Endometrium (tissue), 2 donors: ENCODE measurements around the gene GNAS-AS1.

Experiments used
- FAIRE-seq: peaks from 2 replicates; lab custom pipeline; 2012; peaks lifted over from hg19 to GRCh38; lab: Jason Lieb, UNC
- donor health status: control.
- donor health status: control.

The GNAS-AS1 gene

GRCh38 chr20:58808271-58809046 lies 42.2 kb downstream of the GNAS-AS1 start:
- no peak for FAIRE-seq

DNA sequence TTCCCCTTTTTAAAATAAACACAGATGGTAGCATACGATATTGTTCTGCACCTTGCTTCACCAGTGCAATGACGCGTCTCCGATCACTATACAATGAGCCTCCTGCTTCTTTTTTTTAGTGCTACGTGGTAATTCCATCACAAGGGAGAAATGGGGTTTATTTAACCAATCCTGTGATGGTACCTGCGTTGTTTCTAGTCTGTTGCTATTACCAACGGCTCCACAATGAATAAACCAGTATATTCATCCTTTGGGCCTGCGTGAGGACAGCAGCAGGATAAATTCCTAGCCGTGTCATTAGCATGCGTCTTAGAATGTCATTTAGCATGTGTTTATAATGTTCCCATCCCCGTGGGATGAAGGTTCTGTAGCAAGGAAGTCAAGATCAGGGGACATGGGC lies 42.9 kb downstream of the GNAS-AS1 start:
- no peak for FAIRE-seq

- no peak for FAIRE-seq
Observed at GRCh38 chr20:58803533-58803932, 47.2 kb downstream of the GNAS-AS1 start.

DNA sequence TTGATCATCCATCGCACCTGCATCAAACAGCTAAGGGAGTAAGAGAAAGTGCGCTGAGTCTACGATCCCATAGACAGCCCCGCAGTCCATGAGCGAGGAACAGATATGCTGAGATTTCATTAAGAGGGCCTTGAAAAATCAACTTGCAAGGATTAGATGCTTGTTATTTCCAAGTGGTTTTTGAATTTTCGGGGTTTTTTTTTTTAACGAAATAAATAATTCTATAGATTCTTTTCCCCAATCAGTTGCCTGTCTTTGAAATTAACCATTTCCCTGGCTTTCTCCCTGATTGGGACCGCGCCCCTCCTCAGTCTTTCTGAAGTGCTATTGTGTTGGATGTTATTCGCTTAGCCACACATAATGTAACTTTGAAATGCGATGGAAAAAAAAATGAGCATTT lies 48.6 kb downstream of the GNAS-AS1 start:
- FAIRE-seq: no peak

GRCh38 chr20:58800134-58800871 lies 50.4 kb downstream of the GNAS-AS1 start:
- no peak for FAIRE-seq

- no peak for FAIRE-seq
Observed at GRCh38 chr20:58797371-58798338, 53.0 kb downstream of the GNAS-AS1 start.

- no peak for FAIRE-seq
Observed at GRCh38 chr20:58795923-58796245, 54.8 kb downstream of the GNAS-AS1 start.

DNA sequence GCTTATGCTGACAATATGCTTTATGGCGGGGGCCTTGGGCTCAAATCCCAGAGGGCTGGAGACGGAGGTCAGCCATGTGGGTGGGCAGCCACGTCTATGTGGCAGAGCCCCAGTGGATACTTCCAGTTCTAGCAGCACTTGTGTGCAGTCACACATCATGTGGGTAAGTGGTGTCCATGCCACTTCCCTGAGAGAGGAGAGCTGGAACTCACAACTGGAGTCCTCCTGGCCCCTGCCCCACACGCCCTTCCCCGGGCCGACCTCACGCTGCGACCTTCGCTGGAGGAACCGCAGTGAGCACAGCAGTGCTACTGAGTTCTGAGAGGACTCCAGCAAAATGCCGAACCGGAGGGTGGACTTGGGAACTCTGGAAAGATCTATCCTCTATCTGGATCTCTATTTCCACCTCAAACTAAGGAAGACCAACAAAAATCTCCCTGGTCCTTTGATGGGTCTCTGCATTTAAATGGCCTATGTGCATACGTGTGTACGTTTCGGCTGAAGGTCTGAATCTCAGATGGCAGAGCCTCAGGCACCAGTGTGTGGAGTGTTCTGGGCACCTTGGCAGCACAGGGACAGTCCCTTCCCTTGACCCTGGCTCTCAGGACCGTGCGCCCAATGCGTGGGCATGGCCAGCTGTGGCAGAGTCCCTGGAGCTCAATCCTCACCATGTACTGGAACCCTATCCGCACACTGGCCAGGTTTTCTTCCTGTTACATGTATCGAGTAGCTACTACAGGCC lies 55.4 kb downstream of the GNAS-AS1 start:
- FAIRE-seq: no peak

GRCh38 chr20:58794510-58795180 lies 56.1 kb downstream of the GNAS-AS1 start:
- no peak for FAIRE-seq

DNA sequence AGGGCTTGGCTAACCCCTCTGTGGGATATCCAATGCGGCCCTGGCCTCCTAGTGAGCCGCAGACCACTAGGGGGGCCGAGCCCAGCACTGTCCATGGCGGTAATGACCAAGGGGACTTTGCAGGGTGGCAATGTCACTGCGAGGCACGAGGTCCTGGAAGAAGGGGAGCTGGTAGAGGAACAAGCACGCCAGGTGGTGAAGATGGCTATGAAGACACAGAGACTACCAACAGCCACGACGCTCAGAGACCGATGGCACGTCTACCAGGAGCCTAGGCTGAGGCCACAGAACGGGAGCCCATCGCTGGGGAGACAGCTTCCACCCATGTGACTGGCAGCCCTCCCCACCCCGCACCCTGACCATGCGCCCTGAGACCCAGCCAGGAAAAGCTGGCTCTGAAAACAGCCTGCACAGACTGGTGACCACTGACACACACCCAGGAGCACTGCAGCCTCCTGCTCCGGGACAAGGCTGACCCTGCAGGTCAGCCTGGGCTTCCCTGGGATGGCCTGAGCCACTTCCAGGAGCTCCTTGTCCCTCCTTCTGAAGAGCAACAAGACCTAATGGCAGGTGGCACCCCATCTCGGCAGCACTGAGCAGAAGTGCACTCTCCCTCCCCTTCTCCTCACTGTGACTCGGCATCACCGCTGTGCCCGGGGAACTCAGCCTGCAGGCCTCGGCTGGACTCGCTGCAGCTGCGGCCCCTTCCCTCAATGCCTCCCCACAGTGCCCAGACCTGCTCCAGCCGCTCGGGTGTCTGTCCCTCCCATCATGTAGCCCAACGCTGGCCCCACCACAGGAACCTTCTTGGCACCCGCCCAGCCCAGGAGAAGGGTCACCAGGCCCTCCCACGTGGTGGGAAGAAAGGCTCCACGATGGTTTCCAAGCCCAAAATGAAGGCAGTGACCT lies 56.9 kb downstream of the GNAS-AS1 start:
- no peak for FAIRE-seq

- FAIRE-seq: no peak
Observed at GRCh38 chr20:58792426-58792825, 58.3 kb downstream of the GNAS-AS1 start.

- FAIRE-seq: no peak
Observed at GRCh38 chr20:58791286-58791685, 59.4 kb downstream of the GNAS-AS1 start.

DNA sequence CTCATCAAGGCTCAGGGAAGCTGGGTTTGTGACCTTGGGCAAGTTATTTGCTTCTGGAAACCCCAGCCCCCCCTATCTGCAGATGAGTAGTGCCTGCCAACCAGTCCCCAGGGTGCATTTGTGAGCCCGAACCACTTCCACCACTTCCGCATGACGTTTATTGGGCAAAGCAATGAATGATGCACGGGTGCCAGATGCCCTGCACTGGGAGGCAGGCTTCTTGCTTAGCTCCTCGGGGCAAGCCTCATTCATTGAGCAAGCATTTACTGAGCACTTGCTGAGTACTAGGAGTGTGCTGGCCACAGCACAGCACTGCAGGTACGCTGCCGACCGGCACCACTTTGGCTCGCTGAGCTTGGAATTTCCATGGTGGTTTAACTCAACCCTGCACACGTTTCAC lies 60.2 kb downstream of the GNAS-AS1 start:
- FAIRE-seq: no peak

DNA sequence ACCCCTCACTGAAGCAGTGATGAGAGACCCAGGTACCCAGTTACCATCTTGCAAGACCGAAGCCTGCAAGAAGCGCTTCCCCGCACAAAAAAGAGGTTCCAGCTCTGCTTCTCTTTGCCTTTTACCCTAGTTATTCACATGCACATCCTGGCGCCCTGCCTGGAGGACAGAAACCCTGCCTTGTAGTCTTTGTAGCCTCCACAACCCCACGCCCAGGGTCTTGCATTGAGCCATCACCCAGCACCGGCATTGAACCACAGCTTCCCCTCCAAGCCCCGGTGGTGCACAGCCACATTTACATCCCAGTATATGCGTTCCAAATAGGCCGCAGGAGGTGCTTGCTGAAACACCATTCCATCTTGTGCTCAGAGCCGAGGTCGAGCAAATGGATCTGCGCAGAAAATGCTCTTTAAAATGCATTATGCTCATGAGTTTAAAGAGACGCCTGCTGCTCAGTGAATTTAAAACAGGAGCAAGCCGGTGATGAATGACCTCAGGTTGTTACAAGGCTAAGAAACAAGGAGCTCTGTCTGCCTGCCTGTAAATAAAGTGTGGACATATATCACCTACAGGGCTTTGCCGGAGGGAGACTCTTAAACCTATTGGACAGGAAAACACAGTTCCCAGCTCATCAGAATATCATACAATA lies 61.7 kb downstream of the GNAS-AS1 start:
- no peak for FAIRE-seq

DNA sequence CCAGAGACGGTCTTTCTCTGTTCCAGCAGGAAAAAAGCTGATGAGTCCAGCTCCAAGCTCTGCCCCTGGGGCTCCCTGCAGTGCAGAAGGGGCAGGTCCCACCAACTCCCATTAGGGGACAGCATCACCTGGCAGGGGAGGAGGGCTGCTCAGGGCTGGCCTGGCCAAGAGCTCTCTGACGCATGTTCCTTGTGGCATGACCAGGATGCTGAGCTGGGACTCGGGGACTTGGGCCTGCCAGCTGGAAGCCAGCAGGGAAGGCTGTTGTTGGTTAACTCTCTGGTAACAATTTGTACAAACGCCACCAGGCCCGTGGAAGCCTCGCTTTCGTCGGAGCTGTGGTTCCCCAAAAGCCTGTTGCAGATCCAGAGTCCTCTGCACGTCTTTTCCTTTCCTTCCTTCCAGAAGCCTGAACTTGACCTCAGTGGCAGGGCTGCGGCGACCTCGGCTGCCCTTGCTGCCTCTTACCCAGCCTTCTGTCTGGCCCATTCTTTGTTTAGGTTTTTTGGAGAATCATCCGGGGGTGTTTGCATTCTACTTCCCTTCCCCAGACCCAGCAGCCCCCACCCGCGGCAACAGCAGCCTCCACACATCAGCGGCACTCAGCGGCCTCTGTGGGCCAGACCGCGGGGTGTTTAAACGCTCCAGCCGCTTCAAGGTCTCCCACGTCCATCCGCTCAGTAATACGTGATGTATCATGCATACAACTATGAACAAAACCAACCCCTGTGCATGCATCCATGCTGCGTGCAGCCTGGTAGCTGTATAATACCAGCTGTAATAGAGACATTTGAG lies 63.3 kb downstream of the GNAS-AS1 start:
- no peak for FAIRE-seq

DNA sequence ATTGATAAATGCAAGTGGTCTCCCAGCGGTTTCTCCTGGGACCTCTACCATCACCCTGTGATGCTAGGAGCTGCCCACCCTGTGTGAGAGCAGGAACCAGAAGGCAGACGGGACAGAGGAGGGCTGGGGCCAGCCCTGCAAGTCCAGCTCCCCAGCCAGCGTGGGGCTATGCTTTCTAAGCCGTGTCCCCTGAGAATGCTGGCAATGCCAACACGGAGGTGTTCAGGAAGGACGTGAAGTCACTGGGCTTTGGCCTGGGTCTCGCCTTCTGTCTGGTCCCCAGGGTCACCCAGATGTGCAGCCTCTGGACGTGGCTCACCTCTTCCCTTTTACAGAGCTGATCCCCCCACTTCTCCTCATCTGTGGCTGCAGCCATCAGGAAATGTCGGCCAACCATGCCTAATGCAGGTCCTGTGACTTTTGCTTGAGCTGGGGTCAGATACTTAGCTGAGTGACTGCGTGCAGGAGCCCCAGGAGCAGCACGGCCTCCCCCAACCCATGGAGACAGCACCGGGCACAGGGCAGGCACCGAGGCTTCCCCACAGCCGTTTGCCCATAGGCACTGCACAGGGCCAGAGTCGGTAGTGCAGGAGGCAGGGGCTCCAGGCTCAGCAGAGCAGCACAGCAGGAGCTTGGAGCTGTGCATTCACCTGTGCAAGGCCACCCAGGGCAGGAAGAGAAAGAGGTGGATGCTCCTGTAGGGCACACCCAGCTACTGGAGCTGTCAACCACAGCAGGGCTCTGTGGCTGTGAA lies 66.2 kb downstream of the GNAS-AS1 start:
- no peak for FAIRE-seq

- FAIRE-seq: no peak
Observed at GRCh38 chr20:58783511-58784011, 67.1 kb downstream of the GNAS-AS1 start.

GRCh38 chr20:58781138-58781537 lies 69.6 kb downstream of the GNAS-AS1 start:
- FAIRE-seq: no peak
